Hypothalamus (tissue), 51 donors: ENCODE data around the gene CLEC17A.
"Not testable (repeated sequence)": the region's sequence is repeated elsewhere in the genome, so short reads cannot be mapped to it uniquely, and the experiment has no call there.

Source experiments
- DNase-seq, 51 donors: peaks; one replicate each; lab custom pipeline; 2025; lab: John Stamatoyannopoulos, UW

The CLEC17A gene

DNA sequence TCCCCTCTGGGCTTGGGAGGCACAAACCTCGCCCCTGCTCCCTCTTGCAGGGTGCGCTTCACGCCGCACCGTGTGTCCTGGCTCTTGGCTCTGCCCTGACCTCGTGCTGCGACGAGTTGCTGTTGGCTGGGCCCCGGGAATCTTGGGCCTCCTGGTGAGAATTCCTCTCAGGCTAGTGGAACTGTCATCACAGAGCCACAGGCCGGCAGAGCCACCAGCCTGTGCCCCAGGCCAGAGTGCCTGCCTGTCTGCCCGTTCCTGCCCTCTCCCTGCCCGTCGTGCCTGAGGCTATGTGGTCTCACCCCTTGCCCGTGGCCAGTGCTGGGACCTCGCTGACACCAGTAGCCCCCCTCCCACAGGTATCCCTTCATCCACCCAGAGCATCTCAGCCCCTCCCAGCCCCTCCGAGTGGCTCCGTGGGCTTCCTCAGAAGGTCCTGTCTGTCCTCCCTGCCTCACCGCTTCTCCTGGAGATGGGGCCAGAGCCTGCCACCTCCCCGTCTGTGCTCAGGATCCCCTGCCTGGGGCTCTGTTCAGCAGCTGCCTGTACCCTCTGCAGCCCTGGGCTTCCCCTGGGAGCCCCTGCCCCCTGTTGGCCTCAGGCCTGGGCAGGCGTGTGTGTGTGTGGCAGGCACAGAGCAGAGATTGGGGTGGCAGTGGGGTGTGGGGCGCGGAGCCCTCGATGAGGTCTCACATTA lies 24.4 kb upstream of the CLEC17A start:
- DNase-seq = no peak

DNA sequence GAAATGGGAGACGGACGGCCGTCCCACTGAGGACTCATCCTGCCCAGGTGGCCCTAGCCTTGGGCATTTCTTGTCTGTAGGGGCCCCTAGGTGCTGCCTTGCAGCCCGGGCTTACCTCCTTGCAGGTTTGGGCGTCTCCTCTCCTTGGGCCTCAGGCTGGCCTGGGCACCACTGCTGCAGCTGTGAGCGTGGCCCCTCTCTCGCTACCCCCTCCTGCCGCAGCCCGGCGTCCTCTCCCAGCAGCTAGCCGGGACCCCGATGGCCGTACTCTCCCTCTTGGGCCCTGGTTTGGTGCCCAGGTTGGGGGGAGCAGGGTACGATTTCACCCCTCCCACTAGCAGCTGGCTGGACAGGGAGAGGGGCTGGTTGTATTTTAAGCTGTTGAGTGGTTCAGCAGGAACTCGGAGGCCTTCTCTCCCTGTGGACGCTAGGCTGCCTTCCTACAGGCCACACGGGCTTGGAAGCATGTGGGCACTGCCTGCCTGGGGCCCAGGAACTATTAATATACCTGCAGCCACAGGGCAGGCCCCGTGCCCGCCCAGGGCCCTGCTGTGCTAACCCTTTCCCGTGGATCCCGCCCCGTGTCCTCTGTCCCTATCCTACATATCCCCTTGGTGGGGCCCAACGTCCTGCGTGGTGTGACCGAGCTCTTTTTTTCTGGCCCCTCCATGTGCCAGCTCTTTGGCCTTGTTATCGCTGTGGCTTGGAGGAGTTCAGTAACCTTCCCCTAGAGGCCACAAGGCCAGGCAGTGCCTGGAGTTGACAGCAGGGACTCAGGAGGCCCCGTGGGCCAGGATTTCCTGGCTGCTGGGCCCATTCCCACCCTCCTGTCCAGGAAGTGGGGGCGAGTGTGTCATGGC lies 22.7 kb upstream of the CLEC17A start:
- DNase-seq = no peak

DNA sequence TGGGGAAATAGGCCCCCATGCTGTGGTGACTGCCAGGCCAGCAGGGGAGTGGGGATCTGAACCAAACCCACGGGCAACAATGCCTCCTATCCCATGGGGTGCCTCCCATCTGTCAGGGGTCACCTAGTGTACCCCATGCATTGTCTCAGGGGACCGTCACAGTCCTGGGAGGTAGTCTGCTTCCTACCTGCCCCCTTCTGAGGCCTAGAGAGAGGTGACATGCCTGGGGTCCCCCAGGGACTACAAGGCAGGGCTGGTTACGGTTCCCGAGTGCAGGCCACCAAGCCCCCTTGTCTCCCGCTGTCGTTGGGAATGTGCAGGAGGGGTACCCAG lies 22.1 kb upstream of the CLEC17A start:
- no peak for DNase-seq

DNA sequence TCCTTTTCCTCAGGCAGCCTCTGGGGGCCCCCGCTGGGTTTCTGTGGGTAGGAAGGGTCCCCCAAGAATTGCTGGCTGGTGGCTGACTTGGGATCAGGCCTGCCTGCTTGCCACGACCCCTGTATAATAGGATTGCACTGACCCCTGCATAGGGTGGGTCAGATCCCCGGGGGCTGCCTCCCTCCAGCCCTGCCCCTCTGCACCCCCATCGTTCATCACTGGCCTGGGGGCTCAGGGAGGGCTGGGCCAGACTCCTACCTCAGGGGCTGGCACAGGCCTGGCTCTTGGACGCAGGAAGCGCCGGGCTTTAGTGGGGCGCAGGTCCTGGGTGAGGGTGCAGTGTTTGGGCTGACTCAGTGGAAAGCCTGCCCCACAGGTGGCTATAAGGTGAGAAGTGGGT lies 21.6 kb upstream of the CLEC17A start:
- no peak for DNase-seq

DNA sequence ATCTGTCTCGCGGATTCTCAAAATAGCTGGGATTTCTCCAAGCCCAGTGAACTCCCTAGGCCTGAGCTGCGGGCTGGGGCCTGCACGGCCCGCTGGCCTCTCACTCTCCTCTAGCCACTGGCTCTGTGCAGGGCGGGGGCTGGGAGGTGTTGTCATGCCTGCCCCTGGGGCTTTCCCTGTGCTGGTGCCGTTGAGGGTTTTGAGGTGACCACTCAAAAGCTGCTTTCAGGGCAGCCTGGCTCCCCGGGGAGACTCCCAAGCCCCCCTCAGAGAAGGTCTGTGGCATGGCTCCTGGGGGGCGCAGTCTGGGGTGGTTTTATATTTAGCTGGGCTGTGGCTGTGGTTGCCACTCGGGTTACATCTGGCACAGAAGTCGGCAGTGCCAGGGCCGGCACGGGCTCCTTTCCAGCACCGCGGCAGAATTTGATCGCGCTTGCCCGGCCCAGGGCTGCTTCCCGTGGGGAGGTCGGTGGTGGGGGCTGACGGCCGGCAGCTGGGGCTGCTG lies 21.0 kb upstream of the CLEC17A start:
- peak in 41 of 51 donors; percentile 10 to 81 (median 62) for DNase-seq

DNA sequence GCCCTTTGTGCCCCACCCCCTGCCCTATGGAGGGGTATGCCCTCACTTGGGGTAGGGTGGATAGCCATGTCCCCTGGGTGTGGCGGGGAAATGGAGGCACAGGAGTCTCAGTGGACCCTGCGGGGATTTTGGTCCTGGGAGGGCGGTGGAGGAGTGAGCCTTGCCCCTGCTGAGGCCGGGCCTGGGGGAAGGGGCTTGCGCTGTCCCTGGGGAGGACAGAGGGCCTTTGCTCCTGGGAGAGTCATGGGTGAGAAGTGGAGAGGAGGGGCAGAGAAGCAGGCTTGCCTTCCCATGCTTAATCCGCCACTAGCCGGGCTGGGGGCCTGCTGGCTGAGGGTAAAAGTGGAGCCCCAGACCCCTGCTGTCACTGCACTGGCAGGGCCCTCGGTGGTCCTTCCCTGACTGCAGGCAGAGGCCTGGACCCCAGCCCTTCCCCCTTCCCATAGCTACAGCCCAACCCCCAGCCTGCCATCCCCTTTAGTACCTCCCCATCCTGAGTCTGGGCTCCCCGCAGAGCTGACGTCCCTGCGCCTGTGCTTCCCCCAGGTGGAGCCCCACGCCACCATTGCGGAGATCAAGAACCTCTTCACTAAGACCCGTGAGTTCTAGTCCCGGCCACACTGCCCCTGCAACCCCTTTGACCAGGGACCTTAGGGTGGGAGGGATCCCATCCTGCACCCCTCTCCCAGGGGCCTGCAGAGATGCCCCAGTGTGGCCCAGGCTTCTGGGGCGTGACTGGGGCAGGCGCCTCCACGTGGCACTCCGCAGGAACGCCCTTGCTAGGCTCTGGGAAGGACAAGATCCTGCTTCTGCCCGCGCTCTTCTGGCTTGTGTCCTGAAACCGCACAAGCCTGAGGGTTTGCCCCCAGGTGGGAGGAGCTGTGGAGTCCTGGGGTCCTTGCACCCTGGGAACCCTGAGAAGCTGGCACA lies 20.0 kb upstream of the CLEC17A start:
- peak in 1 of 51 donors; percentile 25 for DNase-seq

DNA sequence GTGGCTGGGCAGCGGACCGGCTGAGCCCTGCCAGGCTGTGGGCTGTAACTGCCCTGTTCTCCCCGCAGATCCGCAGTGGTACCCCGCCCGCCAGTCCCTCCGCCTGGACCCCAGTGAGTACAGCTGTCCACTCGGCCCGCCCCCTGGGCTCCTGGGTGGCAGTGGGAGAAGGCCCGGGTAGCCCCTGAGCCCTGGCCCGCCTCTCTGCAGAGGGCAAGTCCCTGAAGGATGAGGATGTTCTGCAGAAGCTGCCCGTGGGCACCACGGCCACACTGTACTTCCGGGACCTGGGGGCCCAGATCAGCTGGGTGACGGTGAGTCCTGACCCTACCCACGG lies 19.3 kb upstream of the CLEC17A start:
- DNase-seq = no peak

DNA sequence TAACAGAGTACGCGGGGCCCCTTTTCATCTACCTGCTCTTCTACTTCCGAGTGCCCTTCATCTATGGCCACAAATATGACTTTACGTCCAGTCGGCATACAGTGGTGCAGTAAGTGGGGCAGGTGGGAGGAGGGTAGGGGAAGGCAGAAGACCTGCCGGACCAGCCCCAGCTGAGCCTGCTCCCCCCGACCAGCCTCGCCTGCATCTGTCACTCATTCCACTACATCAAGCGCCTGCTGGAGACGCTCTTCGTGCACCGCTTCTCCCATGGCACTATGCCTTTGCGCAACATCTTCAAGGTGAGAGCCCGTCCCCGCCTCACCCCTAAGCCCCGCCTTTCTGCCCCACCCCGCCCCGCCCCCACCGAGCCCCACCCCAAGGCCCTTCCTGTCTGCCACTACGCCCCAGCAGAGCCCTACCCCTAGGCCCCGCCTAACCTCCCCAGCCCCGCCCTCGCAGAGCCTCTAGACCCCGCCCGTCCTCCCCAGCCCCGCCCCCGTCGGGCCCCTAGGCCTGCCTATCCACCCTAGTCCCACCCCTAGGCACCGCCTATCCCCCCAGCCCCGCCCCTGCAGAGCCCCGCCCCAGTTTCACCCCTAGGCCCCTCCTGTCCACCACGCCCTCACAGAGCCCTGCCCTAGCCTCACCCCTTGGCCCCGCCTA lies 18.8 kb upstream of the CLEC17A start:
- no peak for DNase-seq

DNA sequence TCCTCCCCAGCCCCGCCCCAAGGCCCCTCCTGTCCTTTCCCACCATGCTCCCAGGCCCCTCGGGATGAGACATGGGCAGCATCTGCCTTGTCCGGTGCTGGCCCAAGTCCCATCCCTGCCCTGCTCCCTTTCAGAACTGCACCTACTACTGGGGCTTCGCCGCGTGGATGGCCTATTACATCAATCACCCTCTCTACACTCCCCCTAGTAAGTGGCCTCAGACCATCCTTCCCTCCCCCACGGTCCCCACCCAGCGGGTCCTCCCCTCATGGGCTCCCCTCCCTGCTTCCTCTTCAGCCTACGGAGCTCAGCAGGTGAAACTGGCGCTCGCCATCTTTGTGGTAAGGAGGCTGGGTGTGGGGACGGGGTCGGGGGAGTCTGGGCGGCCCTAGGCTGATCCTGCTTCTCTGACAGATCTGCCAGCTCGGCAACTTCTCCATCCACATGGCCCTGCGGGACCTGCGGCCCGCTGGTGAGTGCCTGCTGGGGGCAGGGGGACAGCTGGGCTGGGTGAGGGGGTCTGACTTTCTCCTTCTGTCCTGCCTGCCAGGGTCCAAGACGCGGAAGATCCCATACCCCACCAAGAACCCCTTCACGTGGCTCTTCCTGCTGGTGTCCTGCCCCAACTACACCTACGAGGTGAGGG lies 18.1 kb upstream of the CLEC17A start:
- DNase-seq = not testable (repeated sequence)

DNA sequence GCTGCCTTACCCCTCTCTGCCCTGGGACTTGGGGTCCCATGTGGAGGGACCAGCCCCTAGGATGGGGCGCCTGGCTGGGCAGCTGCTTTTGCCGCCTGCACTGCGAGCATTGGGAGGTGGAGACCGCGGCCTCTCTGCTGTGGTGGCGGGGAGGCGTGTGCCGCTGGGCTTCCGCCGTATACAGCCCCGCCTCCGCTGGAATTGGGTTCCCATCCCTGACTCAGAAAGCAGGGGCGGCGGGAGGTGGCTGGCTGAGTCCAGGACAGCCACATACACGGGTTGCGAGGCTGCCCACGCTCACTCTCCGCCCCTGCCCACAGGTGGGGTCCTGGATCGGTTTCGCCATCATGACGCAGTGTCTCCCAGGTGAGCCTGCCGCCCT lies 17.6 kb upstream of the CLEC17A start:
- peak in 1 of 51 donors; percentile 18 for DNase-seq

DNA sequence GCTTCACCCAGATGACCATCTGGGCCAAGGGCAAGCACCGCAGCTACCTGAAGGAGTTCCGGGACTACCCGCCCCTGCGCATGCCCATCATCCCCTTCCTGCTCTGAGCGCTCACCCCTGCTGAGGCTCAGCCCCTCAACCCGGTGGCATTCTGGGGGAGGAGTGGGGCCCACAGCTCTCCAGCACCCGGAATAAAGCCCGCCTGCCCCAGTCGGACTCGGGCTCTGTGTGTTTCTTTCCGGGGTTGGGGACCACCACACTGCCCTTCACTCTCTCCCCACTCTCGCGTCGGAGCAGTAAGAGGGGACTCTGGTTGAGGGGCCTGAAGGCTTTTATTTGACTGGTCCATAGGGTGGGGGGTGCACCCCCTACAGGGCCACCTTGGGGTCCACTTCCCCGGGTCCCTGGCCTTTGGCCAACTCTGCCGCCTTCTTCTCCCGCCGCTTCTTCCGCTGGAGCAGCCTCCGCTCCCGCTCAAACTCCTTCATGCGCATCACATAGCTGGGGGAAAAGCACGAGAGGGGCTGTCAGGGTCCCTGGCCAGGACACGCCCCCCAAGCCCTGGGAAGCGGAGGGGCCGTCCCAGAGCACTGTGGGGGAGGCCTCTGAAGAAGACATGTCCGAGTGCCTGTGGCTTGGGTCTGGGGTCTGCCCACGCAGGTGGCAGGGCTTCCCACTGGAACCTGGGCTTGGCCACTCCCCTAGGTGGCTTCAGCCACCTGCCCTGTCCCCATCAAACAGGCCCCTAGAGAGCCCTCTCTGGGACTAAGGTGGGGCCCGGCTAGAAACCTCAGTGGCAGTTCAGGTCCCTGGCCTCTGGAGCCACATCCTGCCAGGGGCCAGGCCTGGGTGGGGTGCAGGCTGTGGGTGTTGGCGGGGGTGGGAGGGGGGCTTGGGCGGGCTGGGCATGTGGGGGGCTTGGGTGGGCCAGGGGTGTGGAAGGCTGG lies 16.8 kb upstream of the CLEC17A start:
- DNase-seq = no peak

DNA sequence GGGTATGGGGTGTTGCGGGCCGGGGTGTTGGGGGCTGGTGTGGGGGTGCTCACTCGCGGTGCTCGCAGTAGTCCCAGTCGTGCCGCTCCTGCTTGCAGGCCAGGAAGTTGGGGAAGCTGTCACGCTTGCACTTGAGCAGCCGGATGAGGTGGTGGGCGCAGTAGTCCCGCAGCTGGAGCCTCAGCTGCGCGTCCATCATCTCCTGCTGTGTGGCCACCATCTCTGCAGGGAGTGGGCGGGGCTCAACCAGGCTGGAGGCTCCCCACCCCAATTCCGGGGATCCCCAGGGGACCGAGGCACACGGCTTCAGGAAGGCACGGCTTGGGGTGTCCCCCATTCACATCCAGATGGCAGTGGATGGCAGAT lies 16.2 kb upstream of the CLEC17A start:
- no peak for DNase-seq

DNA sequence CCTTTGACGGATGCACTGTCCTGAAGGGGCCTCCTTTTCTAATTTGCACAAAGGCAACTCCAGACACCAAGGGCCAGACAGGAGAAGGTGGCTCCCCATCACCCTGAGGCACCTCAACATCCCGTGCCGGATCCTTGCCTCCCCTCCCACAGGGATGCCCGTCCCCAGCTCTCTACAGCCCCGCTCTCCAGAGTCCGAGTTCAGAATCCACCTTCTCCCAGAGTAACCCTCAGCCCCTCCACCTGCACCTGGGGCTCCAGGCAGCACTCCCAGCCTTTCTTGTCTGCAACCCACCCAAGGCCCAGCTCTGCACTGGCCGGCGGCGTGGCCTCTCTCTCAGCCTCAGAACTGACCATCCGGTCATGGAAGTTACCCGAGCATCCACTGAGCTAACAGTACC lies 15.8 kb upstream of the CLEC17A start:
- DNase-seq = no peak

DNA sequence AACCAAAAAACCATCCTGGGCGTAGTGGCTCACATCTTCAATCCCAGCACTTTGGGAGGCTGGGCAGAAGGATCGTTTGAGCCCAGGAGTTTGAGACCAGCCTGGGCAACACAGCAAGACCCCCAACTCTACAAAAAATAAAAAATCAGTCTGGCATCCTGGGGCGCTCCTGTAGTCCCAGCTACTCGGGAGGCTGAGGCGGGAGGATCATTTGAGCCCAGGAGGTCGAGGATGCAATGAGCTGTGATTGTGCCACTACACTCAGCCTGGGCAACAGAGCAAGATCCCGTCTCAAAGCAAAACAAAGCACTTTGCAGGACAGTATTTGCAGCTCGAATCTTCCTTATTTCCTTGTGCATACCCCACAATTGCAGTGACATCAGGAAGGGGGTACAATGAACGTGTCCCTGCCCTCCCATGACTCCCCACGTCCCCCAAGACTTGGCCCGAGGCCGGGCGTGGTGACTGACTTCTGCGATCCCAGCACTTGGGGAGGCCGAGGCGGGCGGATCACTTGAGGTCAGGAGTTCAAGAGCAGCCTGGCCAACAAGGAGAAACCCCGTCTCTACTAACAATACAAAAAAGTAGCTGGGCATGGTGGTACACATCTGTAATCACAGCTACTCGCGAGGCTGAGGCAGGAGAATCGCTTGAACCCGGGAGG lies 11.9 kb upstream of the CLEC17A start:
- DNase-seq = no peak

DNA sequence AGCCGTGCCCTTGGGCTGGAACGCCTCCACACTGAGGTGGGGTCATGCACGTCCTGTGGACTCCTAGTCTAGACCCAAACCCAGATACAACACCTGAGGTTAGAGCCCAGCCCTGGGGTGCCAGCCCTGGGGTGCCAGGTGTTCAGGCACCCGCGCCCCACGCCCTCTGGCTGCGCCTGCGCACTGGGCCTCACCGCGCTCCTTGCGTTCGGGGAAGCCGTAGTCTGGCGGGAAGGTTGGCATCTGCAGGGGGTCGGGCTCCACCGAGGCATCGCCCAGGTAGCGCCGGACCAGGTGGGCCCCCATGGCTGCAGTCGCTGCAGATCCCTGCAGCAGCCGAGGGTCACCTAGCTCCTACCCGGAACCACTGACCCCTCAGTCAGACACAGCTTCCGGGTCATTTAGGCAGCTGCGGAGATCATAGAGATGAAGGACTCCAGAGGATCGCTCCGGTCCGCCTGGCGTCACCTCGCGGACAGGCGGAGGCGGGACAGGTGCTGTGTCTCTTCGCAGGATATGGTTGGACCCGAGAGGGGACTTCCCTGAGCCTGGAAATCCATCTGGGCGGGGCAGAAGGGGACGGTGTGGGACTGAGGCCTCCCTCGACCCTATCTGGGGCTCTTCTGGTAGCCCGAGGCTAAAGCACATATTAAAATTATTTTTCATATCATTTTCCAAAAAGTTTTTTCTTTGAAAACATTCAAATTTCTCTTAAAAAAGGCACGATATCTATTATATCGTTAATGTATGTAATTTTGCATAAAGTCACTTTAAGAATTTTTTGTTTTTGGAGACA lies 11.0 kb upstream of the CLEC17A start, which contains the start of gene NDUFB7:
Gene NDUFB7 (minus strand): TSS at position 372 of the 796 bp plus-strand sequence. CDS start 66 bp downstream, at position 306.
- DNase-seq = peak; percentile 36 to 95 (median 87)

DNA sequence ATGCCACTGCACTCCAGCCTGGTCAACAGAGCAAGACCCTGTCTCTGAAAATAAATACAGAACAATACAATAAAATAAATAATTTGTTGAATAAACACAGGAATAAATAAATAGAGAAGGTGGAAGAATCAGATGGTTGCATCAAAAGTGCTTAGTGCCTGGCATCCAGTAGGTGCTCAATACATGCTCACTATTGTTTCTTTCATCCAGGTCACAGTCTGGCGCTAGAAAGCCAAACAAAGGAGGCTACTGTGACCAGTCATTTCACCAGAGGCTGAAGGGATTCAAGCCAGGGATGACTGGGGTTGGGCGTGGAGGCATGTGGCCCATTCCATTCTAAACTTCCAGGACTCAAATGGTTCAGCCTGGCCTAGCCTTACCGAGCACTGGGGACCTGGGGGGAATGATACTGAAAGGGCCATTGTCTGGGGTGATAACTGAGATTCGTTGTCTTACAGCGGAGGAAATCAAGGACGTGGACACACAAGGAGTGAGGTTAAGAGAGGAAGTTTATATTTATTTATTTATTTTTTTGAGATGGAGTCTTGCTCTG lies 7.4 kb upstream of the CLEC17A start:
- no peak for DNase-seq

DNA sequence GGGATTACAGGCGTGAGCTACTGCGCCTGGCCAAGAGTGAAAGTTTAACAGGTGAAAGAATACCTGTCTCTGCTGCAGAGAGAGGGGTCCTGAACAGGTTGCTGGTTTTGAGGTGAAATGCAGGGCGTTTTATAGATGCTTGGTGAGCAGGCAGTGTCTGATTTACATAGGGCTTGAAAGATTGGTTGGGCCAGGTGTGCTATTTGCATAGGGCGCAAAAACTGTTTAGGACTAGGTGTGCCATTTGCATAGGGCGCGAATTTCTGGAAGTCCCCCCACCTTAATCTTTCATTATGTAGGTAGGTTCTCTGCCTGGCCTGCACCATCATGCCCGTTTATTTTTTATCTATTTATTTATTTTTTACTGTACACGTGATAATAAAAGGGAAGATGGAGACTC lies 6.5 kb upstream of the CLEC17A start:
- DNase-seq = no peak
